ENCODE data around the gene RNLS.

Gene RNLS

DNA sequence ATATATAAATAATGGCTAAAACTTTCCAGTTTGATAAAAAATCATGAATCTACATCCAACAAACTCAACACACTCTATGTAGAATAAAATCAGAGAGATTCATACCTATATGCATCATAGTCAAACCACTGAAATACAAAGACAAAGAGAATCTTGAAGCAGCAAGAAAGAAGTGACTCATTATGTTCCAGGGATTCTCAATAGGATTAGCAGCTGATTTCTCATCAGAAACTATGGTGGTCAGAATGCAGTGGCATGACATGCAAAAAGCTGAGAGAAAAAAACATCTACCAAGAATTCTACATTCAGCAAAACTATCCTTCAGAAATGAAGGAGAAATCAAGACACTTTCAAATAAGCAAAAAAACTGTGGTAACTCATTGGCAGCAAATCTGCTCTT lies 187.4 kb downstream of the RNLS start:
- in situ Hi-C loops (cut with MboI; ENCODE audit: low sequenced_read_pairs) = no loop called here

DNA sequence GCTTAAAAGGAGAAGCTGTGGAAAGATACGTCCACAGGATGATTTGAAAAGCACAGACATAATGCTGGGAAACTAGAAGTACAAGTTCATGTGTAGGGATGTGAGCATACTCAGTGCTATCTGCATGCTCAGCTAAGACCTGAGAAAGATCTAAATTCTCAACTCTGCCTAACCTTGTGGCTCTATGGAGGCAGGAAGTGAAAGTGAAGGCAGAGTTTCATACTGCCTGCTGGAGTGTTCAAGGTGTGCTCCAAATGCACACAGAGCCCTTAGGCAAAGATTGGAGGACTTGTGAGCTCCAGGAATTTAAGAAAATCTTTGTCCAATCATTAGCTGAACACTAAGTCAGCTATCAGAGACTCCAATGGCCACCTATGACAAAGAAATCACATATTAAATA lies 190.9 kb downstream of the RNLS start:
- in situ Hi-C loops (cut with MboI; ENCODE audit: low sequenced_read_pairs) = no loop called here

DNA sequence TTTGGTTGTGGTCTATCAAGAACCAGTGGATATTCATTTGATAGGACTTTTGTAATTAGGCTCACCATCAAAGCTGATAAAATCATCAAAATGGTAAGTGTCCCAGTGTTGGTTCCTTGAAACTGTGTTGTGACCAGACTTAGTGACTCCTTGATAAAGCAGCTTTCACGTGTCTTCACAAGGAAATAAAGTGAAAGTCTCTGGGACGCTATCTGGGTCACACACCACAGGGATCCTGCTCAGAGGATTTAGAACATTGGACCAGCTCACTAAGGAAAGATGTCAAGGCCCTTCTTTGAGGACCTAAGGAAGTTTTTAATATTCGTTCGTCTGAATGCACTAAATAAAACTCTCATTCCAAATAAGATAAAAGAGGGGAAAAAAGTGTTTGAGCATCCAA lies 193.1 kb downstream of the RNLS start:
- in situ Hi-C loops (cut with MboI; ENCODE audit: low sequenced_read_pairs) = no loop called here

DNA sequence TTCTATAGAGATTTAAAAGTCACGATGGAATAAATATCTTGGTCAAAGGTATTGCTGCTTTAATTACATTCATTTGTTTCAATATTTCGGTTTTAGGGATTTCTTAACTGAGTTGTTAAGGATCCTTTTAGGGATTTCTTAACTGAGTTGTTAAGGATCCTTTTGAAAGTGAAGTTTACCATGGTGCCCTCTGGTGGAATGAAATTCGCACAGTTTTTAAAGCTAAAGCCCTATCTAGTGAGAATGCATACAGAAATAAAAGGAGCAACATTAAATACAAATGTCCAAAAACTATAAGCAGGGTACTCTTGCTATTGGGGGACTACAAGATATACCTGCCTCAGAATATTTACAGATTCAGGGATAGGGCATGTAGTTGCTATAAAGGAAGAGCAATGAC lies 193.7 kb downstream of the RNLS start:
- in situ Hi-C loops (cut with MboI; ENCODE audit: low sequenced_read_pairs) = no loop called here

DNA sequence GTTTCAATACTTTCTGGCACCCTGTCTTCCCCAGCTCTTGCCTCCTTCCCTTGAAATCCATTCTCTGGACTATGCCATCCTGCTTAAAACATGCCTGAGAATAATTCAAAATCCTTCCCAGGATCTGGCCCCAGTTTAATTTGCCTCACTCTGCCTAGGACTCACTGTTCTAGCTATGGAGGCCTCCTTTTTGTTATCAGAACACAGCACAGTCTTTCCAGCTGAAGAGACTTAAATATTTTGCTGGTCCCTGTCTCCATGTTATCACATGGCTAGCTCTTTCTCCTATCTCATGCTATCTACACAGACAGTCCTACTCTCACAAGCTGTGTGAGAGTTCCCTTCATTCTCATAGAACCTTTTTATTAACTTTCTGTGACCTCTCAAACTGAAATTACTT lies 194.8 kb downstream of the RNLS start:
- in situ Hi-C loops (cut with MboI; ENCODE audit: low sequenced_read_pairs) = no loop called here

DNA sequence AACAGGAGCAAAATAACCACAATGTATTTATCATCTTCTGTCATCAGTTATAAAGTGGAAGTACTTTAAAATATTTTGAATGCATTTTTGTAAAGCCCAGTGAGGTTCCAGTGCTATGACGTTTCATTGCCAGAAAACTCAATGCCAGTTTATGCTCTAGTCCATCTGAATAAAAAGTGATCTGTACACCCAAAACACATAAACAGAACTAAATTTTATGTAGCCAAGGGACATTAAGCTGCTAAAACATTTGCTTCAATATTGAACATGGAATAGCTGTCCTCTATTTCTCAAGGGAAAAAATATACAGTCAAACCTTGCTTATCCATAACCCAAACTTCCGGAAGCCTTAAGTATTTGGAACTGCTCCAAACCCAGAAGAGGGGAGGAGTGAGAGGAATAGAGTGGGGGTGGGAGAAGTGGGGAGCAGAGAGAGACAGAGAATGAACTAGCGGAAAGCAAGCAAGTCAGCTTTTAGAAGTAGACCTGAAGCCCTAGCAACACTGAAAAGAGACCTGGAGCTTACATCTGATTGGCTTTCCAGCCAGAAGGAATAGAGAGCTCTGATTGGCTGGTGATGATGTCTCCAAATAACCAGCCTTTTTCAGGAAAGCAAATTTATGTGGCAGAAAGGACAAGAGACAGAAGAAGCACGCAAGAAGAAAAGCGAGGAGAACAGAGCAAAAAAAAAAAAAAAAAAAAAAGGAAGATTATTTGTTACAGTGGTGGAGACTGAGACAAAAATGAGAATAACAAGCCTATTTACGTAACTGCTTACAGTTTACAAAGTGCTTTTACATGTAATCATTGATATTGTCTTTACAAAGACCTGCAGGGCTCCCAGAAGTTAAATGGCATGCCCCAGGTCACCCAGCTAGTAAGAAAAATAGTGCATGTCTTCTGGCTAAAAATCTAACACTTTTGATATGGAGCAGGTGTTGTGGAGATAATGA lies 196.0 kb downstream of the RNLS start:
- in situ Hi-C loops (cut with MboI; ENCODE audit: low sequenced_read_pairs) = no loop called here

DNA sequence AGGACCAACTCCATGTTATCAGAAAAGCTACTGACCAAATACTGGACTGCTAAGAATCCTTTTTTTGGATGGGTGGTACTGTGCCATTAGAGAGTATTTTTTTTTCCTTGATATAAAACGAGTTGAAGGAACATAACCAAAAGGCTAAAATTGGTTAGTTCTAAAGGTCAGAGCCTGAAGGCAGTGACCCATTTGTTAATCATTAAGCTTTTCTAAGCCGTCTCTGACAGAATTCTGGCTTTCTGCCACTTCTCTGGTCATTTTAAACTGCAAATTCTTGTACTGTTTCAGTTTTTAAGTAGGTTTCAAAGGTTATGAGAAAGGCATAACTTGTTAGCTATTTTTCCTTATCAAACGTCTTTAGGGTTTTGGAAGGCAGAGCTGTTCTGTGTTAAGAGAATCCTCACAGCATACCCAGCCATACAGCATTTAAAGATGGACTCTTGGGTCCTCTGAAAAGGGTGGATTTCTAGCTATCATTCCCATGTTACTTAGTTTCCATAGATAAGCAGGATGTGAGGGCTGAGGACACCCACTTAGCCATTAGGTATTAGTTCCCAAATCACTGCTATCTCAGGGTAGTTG lies 196.8 kb downstream of the RNLS start:
- in situ Hi-C loops (cut with MboI; ENCODE audit: low sequenced_read_pairs) = no loop called here

DNA sequence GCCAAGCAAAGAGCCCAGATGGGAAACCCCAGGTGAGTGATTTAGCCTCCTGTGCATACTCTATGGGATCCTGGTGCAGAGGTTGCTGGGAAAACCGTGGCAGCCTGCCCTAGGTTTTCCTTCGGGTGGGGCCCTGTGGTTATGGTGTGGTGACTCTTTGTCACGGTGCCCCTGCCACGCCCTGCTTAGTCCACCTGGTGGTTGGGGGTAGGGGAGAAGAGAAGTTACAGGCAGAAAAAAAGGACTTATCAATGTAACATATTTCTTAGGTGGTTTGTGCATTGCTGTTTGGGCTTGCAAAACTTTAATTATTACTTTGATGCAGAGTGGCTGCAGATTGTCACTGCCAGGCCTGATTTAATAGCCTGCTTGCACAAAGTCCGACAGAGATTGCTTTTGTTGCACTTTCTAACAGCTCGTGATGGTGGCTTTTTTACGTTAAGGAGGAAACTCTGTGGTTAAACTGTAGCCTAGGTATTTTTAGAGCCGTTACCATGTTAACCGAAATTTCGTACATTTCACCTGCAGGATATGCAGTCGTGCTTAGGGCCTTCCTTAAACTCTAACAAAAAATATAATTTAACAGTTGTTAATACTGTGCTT lies 197.4 kb downstream of the RNLS start:
- in situ Hi-C loops (cut with MboI; ENCODE audit: low sequenced_read_pairs) = no loop called here

DNA sequence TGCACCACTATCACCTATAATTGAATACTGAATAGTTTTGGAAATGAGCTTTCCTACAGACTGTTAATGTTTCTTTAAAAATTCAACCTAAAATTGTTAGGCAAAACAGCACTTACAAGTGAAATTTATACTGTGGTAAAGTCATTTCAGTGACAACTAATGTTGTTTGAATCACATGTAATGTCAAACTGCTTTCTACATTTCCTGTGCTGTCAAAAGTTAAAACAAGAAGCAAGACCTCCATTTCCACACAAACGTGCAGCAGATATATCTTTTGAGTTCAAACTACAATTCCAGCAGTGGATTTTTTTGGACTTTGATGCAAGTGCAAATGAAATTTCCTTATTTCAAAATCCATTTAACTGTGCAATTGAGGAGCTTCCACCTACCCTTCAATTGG lies 199.8 kb downstream of the RNLS start:
- in situ Hi-C loops (cut with MboI; ENCODE audit: low sequenced_read_pairs) = no loop called here

DNA sequence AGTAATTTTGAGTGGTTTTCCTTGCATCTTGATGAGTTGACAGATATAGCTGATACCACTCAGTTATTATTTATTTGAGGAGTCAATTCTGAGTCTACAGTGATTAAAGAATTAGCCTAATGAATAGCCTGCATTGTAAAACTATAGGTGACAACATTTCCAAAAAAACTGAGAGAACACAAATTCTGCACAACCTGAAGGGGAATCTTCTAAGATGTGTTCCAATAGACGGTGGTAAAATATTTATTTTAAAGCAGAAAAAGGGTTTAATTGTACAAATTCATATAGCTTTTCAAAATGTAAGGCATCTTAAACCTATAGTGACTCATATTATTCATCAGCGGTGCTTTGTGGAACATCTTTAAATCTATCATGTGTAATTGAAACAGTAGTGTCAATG lies 200.4 kb downstream of the RNLS start:
- in situ Hi-C loops (cut with MboI; ENCODE audit: low sequenced_read_pairs) = no loop called here

DNA sequence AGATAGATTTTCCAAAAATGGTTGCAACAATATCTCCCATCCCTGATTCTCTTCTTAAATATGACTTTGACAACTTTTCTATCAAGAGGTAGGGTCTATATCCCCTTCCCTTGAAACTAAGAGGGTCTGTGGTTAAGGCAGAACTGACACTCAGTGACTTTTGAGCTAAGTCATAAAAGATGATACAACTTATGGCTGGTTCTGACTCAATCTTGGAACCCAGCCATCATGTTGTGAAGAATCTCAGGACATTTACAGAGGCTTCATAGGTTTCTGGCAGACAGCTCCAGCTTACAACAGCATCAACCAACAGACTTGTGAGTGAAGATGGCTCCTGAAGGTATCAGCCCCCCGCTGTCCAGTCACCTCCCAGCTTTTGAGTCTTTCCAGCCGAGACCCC lies 203.5 kb downstream of the RNLS start:
- in situ Hi-C loops (cut with MboI; ENCODE audit: low sequenced_read_pairs) = no loop called here

DNA sequence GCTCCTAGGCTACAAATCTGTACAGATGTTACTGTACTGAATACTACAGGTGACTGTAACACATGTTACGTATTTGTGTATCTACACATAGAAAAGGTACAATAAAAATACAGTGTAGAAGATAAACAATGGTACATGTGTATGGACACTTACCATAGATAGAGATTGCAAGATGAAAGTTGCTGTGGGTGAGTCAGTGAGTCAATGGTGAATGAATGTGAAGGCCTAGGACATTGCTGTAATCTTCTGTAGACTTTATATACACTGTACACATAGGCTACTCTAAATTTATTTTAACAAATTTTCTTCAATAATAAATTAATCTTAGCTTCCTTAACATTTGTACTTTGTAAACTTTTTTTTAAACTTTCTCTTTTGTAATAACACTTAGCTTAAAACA lies 205.6 kb downstream of the RNLS start:
- in situ Hi-C loops (cut with MboI; ENCODE audit: low sequenced_read_pairs) = no loop called here

DNA sequence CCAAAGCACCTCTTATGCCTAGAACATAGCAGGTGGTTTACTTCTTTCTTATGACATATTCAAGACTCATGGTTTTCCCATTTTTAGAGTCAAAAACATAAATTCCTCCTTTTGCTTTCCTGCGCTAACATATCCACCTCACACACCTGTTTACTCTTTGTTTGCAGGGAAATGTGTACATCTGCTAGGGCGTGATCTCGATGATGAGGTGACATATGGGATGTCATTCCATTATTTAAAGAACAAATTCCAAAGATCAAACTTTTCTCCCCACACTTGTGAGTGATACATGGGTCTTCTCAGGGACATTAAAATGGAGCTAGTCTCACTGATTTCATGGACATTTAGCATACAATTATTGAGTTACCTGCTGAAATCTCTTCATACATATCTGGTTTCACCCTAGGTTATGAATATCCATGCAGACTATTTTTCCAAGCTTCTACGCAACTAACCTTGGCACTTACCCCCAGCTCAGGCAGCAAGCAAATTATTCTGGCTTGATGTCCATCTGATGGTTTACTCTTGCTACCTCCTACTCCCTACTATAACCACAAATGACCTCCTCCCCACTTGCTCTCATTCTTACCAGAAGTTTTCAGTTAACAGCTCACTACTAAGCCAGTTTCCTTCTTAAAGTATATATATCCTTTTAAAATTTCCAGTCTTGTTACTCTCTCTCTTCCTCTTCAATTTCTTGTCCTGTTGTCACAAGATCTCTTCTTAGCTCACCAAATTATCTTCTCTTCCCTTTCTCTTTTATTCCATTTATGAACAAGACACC lies 208.5 kb downstream of the RNLS start:
- in situ Hi-C loops (cut with MboI; ENCODE audit: low sequenced_read_pairs) = no loop called here

DNA sequence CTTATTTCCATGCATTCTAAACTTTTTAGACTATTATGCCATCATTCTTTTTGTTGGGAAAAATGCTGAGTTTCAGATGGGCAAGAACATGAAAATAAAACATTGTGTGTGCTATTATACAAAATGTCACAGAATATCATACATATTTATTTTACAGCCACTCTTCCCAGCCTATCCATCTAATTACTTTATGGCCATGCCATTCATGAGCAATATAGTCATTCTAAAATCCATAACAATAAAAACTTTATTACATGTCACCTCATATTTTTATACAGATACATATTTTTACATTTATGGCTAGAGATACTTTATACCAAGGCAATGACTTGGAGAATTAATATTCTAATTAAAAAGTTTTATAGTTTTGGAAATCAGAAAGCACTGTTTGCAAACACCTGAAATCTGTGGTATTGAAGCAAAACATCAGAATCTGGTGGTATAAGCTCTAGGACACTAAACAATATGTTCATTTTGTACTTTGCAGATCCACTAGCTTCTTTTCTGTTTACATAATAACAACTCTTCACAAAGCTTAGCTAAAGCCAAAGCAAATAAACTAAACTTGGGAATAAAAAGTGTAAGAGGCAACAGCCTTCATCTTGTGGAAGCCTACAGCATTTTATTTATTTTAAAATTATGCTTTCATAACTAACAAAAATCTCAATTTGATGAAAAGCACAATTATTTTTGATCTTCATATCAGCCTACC lies 210.1 kb downstream of the RNLS start:
- in situ Hi-C loops (cut with MboI; ENCODE audit: low sequenced_read_pairs) = no loop called here

DNA sequence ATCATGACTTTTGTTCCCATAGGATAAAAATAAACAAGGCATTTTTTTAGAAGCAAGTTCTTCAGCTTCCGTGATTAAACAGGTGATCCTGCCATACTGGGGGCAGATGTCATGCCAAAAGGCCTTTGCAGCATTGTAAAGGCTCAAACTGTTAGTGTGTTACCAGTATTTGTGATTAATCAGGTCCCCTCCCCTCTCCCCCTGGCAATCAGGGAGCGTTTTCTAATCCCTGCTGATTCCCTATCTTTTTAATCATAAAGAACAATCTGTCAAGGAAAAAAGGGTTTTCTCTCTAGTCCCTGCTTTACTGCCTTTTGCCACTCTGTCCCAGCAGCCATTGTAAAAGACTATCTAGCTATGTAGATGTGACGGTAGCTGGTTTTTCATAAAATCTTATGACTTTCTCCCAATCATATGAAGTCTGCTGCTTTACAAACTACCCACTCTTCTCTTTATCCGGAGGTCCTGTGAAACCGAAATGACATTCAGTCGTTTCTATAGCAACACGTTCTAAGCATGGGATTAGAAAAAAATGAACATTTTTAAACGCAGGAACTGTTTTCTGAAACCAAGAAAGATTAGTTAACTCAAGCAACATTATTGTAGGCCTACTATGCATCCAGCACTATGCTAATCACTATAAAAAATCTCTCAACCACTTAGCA lies 210.9 kb downstream of the RNLS start:
- in situ Hi-C loops (cut with MboI; ENCODE audit: low sequenced_read_pairs) = no loop called here

DNA sequence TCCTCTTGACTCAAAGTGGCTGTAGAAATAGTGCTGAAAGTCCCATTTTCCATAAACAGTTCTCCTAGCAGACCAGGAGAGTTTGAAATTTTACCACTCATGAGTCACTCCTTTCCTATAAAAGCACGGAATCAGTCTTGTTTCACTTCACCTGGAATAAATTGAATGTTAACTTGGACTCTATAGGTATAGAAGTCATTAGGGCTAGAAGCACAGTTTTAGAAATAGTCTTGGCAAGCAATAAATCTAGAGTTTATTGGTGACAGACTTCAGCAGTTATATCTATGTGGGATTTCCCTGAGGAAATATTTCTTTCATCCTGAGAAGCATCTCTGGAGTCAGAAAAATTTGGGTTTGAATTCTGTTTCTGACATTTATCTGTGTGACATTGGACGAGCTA lies 212.4 kb downstream of the RNLS start:
- in situ Hi-C loops (cut with MboI; ENCODE audit: low sequenced_read_pairs) = no loop called here

DNA sequence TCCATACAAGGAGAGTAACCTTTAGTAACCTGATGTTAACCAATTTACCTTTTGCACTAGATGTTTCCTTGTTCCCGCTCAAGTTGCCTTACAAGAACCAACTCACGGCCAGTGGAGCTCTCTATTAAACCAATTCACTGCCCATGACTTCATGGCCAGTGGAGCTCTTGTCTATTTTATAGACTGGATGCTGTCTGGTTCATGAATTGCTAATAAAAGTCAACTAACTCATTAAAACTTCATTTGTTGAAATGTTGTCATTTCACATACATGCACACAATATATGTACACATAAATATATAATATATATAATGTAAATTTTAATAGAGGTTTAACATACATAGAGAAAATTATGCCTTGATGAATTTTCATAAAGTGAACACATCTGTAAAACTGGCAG lies 216.3 kb downstream of the RNLS start:
- in situ Hi-C loops (cut with MboI; ENCODE audit: low sequenced_read_pairs) = no loop called here

DNA sequence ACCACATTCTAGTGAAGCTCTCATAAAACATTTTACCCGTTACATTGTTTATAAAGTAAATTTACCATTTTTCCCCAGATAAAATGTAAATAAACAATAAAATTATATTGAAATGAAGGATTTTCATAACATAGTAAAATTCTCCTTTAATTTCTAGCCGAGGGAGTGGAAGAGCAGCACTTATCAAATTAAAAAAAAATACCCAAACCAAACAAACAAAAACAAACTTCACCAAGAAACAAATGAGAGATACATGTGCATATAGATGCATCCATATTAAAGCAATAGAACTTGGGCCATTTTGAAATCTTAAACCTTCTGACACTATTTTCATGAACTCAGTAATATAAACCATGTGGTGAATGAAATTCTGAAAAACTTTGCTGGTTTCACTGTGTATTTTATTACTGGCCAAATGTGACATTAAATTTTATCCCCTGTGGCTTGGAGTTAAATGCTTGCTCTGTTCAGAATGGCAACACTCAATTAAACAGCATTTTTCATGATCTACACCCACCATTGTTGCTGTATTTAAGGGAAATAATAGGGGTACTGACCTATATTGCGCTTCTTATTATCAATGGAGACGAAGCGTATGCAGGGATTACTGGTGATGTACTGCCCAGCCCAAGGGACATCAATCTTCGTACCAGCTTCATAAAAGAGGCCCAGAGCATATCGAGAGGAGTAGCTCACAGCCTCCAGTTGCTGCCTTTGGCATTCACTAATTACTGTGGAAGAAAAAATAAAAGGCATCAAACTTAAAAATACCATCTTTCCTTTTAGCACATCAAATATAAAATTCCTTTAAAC lies 220.9 kb downstream of the RNLS start:
- in situ Hi-C loops (cut with MboI; ENCODE audit: low sequenced_read_pairs) = no loop called here

DNA sequence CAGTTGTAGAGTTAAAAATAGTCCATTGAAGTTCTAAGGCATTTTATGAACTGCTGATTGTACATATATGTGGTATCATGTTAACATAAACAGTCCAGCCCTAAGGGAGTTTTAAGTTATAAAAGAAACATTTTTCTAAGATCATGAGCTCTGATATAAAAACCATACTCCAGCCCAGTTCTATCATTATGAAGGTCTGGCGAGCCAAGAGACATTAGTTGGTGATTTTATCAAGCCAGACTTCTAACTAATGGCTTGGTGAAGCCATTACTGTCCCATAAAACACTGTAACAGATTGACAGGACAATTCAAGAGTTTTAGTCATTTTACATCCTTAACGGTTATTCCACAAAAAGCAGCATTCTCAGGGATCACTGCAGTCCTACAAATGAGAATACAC lies 221.6 kb downstream of the RNLS start:
- in situ Hi-C loops (cut with MboI; ENCODE audit: low sequenced_read_pairs) = no loop called here

Data from hTERT RPE-1 (cell line).